Hindlimb muscle (tissue), 1 donor: Measurements from ENCODE around the gene SFPQ. TPM values are rescaled to one million over a fixed set of nuclear protein-coding genes. Genes with fewer than 3 reads are reported as not detected.
"Not testable (repeated sequence)": the region's sequence is repeated elsewhere in the genome, so short reads cannot be mapped to it uniquely, and the experiment has no call there.

Experiments used
- DNase-seq: peaks from one replicate; pipeline ENCODE4 v3.0.0-alpha.2; 2013
- polyA plus RNA-seq: library from polyadenylated mRNA; unstranded; fragments of 120-200 nt; gene quantifications from one replicate; pipeline ENCODE4 v1.2.1, GENCODE V29; 2013; ENCODE audit not compliant: insufficient read length

The SFPQ gene
- polyA plus RNA-seq, 1 donor = 317 TPM

DNA sequence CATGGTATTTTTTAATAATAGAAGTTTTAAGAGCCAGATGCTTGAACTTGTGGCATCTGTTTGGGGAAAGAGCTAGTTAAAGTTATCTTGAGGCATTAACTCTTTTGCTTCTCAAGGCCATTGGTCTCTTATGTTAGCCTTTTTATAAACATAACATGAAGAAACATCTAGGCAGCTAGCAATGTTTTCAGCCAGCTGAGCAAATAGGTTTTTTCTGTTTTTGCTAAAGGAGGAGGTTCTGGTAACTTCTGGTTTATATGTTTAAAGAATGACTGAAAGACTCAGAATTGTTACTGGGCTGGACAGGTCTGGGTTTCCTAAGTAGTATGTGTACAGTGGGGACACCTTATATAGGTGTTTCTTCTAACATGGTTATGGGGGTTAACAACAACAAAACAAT, 50.7 kb downstream of the SFPQ start:
- DNase-seq = not testable (repeated sequence)

DNA sequence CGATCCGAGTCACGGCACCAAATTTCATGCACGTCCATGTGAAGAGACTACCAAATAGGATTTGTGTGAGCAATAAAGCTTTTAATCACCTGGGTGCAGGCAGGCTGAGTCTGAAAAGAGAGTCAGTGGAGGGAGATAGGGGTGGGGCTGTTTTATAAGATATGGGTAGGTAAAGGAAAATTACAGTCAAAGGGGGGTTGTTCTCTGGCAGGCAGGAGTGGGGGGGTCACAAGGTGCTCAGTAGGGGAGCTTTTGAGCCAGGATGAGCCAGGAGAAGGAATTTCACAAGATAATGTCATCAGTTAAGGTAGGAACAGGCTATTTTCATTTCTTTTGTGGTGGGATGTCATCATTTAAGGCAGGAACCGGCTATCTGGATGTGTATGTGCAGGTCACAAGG, 55.4 kb downstream of the SFPQ start:
- not testable (repeated sequence) for DNase-seq

DNA sequence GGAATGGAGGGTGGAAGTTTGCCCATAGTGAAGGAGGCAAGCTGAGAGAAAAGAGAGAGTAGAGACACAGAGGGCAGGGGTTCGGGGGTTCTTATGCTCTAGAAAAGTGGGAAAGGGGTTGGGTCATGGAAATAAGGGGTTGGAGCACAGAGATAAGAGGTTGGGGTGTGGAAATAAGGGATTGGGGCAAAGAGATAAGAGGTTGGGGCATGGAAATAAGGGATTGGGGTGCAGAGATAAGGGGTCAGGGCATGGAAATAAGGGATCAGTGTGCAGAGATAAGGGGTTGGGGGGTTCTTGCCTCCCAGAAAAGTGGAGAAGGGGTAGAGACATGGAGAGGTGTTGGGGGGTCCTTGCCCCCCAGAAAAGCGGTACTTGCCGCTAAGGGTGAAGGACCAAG, 56.2 kb downstream of the SFPQ start:
- DNase-seq = no peak

Other genes with a start within 250 kb of the SFPQ start
- 17.7 TPM for gene TMEM35B, start 207.8 kb downstream of the SFPQ start, polyA plus RNA-seq
- gene ZMYM6, start 161.2 kb downstream of the SFPQ start, polyA plus RNA-seq = 14.0 TPM
- gene ZMYM1, start 113.8 kb downstream of the SFPQ start, polyA plus RNA-seq = 9.8 TPM
- 40.2 TPM for gene ZMYM4, start 75.6 kb upstream of the SFPQ start, polyA plus RNA-seq